ENCODE results near the gene TSACC.

Gene TSACC

GRCh38 chr1:156360534-156360933 lies 22.2 kb downstream of the TSACC start:
- H3K27ac ChIP-seq = no peak overlapping the region
- in situ Hi-C loops (cut with HindIII; ENCODE audit: low pct_ligation_motif_present, low sequenced_read_pairs) = no loop called here
- no peaks in the 10 kb centered on the region for H3K36me3 ChIP-seq (replicated peaks)
- DNase-seq = no peak
- TF ChIP-seq CTCF (IDR thresholded peaks at IDR 0.05; ENCODE audit: low read depth, low read length, missing control alignments) = no peak
- peaks cover 2% of the 10 kb centered on the region for H3K27me3 ChIP-seq (replicated peaks)
- no peak overlapping the region for H3K4me3 ChIP-seq (ENCODE audit: low read depth, low read length)

DNA sequence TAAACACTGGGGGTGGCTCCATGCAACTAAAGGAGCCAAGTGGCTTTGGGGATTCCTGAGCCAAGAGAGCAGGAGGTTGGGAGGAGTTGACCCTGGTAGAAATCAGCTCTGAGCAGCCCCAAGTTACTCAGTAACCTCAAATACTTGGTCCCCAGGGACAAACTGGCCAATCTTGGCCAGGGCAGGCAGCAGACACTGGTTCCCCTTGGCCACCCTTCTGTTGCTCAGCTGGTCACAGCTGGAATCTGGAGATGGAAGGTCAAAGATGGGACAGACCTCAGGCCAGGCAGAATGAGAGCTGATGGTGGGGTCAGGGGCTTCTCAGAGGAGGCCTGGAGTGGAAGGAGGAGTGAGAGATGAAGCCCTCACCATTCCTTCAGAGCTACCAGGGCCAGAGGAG lies 27.4 kb downstream of the TSACC start:
- Histone ChIP-seq H3K36me3 (replicated peaks) (no peaks in the 10 kb centered on the region), H3K27me3 (replicated peaks) (peaks cover 9% of the 10 kb centered on the region), H3K4me3 (ENCODE audit: low read depth, low read length) (no peak overlapping the region), H3K27ac (no peak overlapping the region)
- DNase-seq = no peak
- TF ChIP-seq CTCF (IDR thresholded peaks at IDR 0.05; ENCODE audit: low read depth, low read length, missing control alignments) = no peak
- in situ Hi-C loops (cut with HindIII; ENCODE audit: low pct_ligation_motif_present, low sequenced_read_pairs) = no loop called here

GRCh38 chr1:156366378-156367166 lies 28.2 kb downstream of the TSACC start:
- Histone ChIP-seq H3K4me3 (ENCODE audit: low read depth, low read length) (no peak overlapping the region), H3K36me3 (replicated peaks) (no peaks in the 10 kb centered on the region), H3K27me3 (replicated peaks) (peaks cover 9% of the 10 kb centered on the region), H3K27ac (no peak overlapping the region)
- no peak for TF ChIP-seq CTCF (IDR thresholded peaks at IDR 0.05; ENCODE audit: low read depth, low read length, missing control alignments)
- in situ Hi-C loops (cut with HindIII; ENCODE audit: low pct_ligation_motif_present, low sequenced_read_pairs) = no loop called here
- DNase-seq = no peak

DNA sequence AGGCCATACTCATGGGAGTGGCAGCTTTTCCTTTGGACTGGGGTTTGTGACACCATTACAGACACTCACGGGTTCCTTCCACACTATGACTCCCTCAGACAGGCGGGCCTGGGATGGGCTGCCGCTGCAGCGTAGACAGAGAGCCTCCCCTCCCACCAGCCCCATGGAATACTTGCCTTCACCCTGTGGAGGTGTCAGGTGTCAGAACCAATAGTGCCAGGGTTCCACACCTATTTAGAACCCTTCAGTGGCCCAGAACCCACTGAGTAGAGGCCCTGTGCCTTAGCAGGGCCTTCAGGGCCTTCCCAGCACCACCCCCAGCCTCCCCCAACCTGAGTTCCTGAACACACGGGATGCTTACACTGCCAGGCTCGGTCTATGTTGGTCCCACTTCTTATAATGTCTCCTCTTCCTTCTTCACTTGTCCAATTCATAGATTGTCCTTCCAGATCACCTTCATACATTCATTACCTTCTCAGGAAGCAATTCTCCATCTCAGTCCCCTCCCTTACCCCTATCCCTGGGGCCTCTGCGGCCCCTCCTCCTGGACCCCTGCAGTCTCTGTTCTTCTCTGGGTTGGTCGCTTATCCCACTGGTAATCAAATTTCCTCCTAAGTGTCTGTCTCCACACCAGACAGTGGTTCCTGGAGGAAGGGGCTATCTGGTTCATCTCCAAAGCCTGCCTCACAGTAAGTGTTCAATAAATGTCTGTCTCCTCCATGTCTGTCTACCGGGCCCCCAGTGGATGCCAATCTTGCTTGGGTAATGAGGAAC lies 29.2 kb downstream of the TSACC start:
- Histone ChIP-seq H3K4me3 (ENCODE audit: low read depth, low read length) (no peak overlapping the region), H3K27me3 (replicated peaks) (peaks cover 12% of the 10 kb centered on the region), H3K36me3 (replicated peaks) (no peaks in the 10 kb centered on the region), H3K27ac (no peak overlapping the region)
- no peak for TF ChIP-seq CTCF (IDR thresholded peaks at IDR 0.05; ENCODE audit: low read depth, low read length, missing control alignments)
- in situ Hi-C loops (cut with HindIII; ENCODE audit: low pct_ligation_motif_present, low sequenced_read_pairs) = no loop called here
- no peak for DNase-seq

- Histone ChIP-seq H3K36me3 (replicated peaks) (no peaks in the 10 kb centered on the region), H3K4me3 (ENCODE audit: low read depth, low read length) (no peak overlapping the region), H3K27me3 (replicated peaks) (peaks cover 16% of the 10 kb centered on the region), H3K27ac (no peak overlapping the region)
- no peak for DNase-seq
- in situ Hi-C loops (cut with HindIII; ENCODE audit: low pct_ligation_motif_present, low sequenced_read_pairs) = no loop called here
- no peak for TF ChIP-seq CTCF (IDR thresholded peaks at IDR 0.05; ENCODE audit: low read depth, low read length, missing control alignments)
Observed at GRCh38 chr1:156368157-156368658, 29.9 kb downstream of the TSACC start.
